ENCODE data around the gene KIAA1755. TPM values are rescaled to one million over a fixed set of nuclear protein-coding genes. Genes with fewer than 3 reads are reported as not detected.
A peak's percentile ranks its signal among the peaks of the same experiment; 100 is the strongest.

The KIAA1755 gene
- total and polyA plus RNA-seq, 9 of the 15 experiments (the other 6 are each of a cell fraction or from before 2014, with no cell fraction given) = not detected

GRCh38 chr20:38258545-38259215, 1.9 kb downstream of the KIAA1755 start:
- DNase-seq (ENCODE audit: extremely low read depth in 1 of 4, low spot score in 3 of 4) (no peak), FAIRE-seq (no peak), ATAC-seq (no peak)
- POLR2A ChIA-PET = interaction anchor here (0.6 kb wide), 1 partner anchor 8 kb away, joined by 3 read pairs; no protein-coding TSS in a partner anchor
- CTCF ChIA-PET (ENCODE audit: low intra/inter-chr PET ratio) = no interaction called here
- Histone ChIP-seq H3K79me2 (ENCODE audit: control insufficient read depth, insufficient read depth, low read length) (no peaks in the 10 kb centered on the region), H3K27me3 (ENCODE audit: control insufficient read depth in 2 of 2, insufficient read depth in 2 of 2, low read length in 2 of 2) (peaks cover 32 to 58% of the 10 kb centered on the region in 2 experiments), H3K4me1 (replicated peaks in 1 of 2; ENCODE audit: control insufficient read depth in 2 of 2, insufficient read depth in 2 of 2, low read length in 2 of 2) (peaks cover 0 to 4% of the 10 kb centered on the region in 2 experiments; a peak in 1 of 5 replicates), H3K27ac (ENCODE audit: extremely low read depth, low read depth, low read length) (no peak overlapping the region), H2AFZ (ENCODE audit: low read depth, low read length) (no peak overlapping the region), H3K4me3 (no peak overlapping the region), H3K9ac (ENCODE audit: insufficient read depth in 1 of 2, low read depth in 2 of 2, low read length in 2 of 2) (no peak overlapping the region), H3K36me3 (ENCODE audit: control insufficient read depth, insufficient read depth, low read length) (no peaks in the 10 kb centered on the region), H3K4me2 (ENCODE audit: insufficient read depth, low read length) (no peak overlapping the region), H4K20me1 (replicated peaks; ENCODE audit: control insufficient read depth, insufficient read depth, low read length) (no peaks in the 10 kb centered on the region), H3K9me1 (ENCODE audit: control insufficient read depth, insufficient read depth, low read length) (no peaks in the 10 kb centered on the region), H3K9me3 (replicated peaks; ENCODE audit: control insufficient read depth, insufficient read depth, low read depth, low read length) (no peaks in the 10 kb centered on the region)
- 2% methylated on average over 7 of the region's 7 CpGs for WGBS (ENCODE audit: insufficient coverage, low coverage, missing lambda C conversion rate)
- BruUV-seq (replicated peaks) = no TSS peak
- in situ Hi-C loops (cut with MboI) (no loop called here), intact Hi-C loops (cut with micrococcal nuclease) (no loop called here)
- TF ChIP-seq TARDBP (IDR thresholded peaks at IDR 0.05) (no peak), BCOR (IDR thresholded peaks at IDR 0.05) (0 out of 2 replicates have a peak, but pooled peaks have one; percentile 16), GTF2E2 (tag; IDR thresholded peaks at IDR 0.05) (no peak), RBM25 (IDR thresholded peaks at IDR 0.05; ENCODE audit: low read depth, low read length, severe bottlenecking) (peak; percentile 60), HEY1 (CRISPR knock-in tag; IDR thresholded peaks at IDR 0.05; ENCODE audit: borderline replicate concordance) (no peak), SIN3B (IDR thresholded peaks at IDR 0.05; ENCODE audit: low read depth) (no peak), ZFP36 (IDR thresholded peaks at IDR 0.05; ENCODE audit: low read depth, low read length, partially characterized antibody) (peak; percentile 59)

Data from K562 (cell line).